Endothelial cell of umbilical vein (primary cell): ENCODE data around the gene REG1A.

Experiments used
- CTCF ChIP-seq, 2 donors: IDR thresholded peaks; 1 replicate in 1 of 2; 2 replicates in 1 of 2; pipeline ENCODE4 v1.5.1; 2011; ENCODE audit warnings: low read length in 2 of 2, mild to moderate bottlenecking in 2 of 2, moderate library complexity in 2 of 2, control low read depth in 1 of 2, inconsistent platforms in 1 of 2, low read depth in 1 of 2; ENCODE audit not compliant: insufficient read depth in 1 of 2; ENCODE audit errors: extremely low read depth in 1 of 2
- MAX ChIP-seq: IDR thresholded peaks from 2 replicates; pipeline ENCODE4 v1.6.1; 2011; ENCODE audit not compliant: insufficient read depth, insufficient read length
- MYC ChIP-seq: IDR thresholded peaks from one replicate; pipeline ENCODE4 v1.6.1; 2011; ENCODE audit warnings: mild to moderate bottlenecking, low read depth, low read length
- POLR2A ChIP-seq: IDR thresholded peaks from 2 replicates; pipeline ENCODE4 v1.6.1; 2012; ENCODE audit warnings: low read depth, mild to moderate bottlenecking, control low read depth, low read length
- POLR2AphosphoS5 ChIP-seq: IDR thresholded peaks from 2 replicates; pipeline ENCODE4 v1.6.1; 2012; ENCODE audit warnings: low read depth, mild to moderate bottlenecking, control low read depth, low read length, moderate library complexity; ENCODE audit not compliant: insufficient read depth

DNA sequence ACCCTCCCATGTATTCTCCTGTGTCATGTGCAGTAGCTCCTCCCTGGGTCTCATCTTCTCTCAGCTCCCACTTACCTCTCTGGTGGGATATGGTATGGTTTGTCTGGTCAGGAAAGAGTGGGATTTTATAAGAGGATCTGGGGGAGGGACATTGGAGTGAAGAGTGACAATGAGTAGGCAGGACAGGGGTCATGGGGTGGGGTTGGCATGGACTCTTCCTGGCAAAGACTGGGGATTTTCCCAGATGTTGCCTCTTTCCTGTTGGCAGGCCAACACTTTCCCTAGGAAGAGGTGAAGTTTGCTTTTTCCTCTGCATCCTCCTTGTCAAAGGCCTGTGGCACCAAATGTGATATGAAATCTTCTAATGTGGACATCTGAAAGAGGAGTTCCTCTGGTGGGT lies 39.4 kb downstream of the REG1A start, which contains the start of gene REG3A:
- TF ChIP-seq CTCF (IDR thresholded peaks at IDR 0.05; ENCODE audit: extremely low read depth in 1 of 2, insufficient read depth in 1 of 2, low read depth in 1 of 2, low read length in 2 of 2) (no peak), MAX (no peak), POLR2A (no peak), MYC (no peak), POLR2AphosphoS5 (no peak)
